Measurements from ENCODE around the gene CWC27. TPM values are rescaled to one million over a fixed set of nuclear protein-coding genes. Genes with fewer than 3 reads are reported as not detected.

CWC27 gene
- total RNA-seq, 4 donors from 2014 or later = 9.6 to 18.4 (median 12.6) TPM

GRCh38 chr5:65021527-65022226, 252.9 kb downstream of the CWC27 start:
- ATAC-seq (ENCODE audit: low FRiP score) = no peak
- no peak for DNase-seq (ENCODE audit: low spot score)
- no peak for TF ChIP-seq CTCF (IDR thresholded peaks at IDR 0.05)

- no peak for ATAC-seq (ENCODE audit: low FRiP score)
- no peak for TF ChIP-seq CTCF (IDR thresholded peaks at IDR 0.05)
- no peak for DNase-seq (ENCODE audit: low spot score)
These were observed 254.2 kb downstream of the CWC27 start for GRCh38 chr5:65022932-65023331.

GRCh38 chr5:65024681-65025080, 256.0 kb downstream of the CWC27 start:
- TF ChIP-seq CTCF (IDR thresholded peaks at IDR 0.05) = no peak
- DNase-seq (ENCODE audit: low spot score) (no peak), ATAC-seq (ENCODE audit: low FRiP score) (no peak)

- no peak for ATAC-seq (ENCODE audit: low FRiP score)
- no peak for DNase-seq (ENCODE audit: low spot score)
- TF ChIP-seq CTCF (IDR thresholded peaks at IDR 0.05) = no peak
These were observed 258.3 kb downstream of the CWC27 start for GRCh38 chr5:65026816-65027548.

GRCh38 chr5:65029178-65029577, 260.4 kb downstream of the CWC27 start:
- no peak for TF ChIP-seq CTCF (IDR thresholded peaks at IDR 0.05)
- ATAC-seq (ENCODE audit: low FRiP score) (no peak), DNase-seq (ENCODE audit: low spot score) (no peak)

GRCh38 chr5:65030056-65030455, 261.3 kb downstream of the CWC27 start:
- no peak for ATAC-seq (ENCODE audit: low FRiP score)
- no peak for TF ChIP-seq CTCF (IDR thresholded peaks at IDR 0.05)
- no peak for DNase-seq (ENCODE audit: low spot score)

GRCh38 chr5:65032250-65032649, 263.5 kb downstream of the CWC27 start:
- TF ChIP-seq CTCF (IDR thresholded peaks at IDR 0.05) = no peak

More at GRCh38 chr5:65032250-65032649, 263.5 kb downstream of the CWC27 start:
- ATAC-seq (ENCODE audit: low FRiP score) (no peak), DNase-seq (ENCODE audit: low spot score) (no peak)
